Measurements from ENCODE around the gene RAB6A.
A peak's percentile ranks its signal among the peaks of the same experiment; 100 is the strongest.

Gene RAB6A

DNA sequence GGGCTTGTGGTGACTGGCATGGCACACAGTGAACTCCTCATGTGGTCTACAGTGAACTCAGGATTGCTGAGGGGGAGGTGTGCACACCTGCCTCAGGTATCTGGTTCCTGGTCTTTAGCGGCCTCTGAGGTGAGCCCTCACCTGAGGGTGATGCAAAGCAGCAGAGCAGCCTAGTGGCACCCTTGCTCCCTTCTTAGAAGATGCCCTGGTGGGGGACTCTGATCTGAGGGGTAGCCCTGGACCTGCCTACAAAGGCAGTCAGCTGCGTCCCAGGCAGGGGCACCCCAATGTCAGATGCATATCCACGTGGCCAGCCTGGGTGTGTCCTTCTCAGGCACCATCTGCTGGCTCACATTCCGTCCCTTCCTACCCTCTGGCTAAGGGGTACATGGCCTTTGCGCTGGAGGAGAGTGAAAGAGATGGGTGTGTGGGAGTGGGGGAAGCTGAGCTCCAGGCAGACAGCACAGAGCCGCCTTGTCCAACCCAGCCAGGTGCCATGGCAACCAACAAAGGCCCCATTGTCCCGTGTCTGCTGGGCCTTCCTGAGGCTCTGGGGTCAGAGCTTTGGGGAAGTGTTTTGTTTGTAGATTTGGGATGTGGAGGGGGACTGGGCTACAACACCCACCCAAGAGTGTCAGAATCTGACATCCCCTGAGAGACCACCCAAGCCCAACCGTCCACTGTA is 108.7 kb downstream of the RAB6A start:
- no peak for DNase-seq

DNA sequence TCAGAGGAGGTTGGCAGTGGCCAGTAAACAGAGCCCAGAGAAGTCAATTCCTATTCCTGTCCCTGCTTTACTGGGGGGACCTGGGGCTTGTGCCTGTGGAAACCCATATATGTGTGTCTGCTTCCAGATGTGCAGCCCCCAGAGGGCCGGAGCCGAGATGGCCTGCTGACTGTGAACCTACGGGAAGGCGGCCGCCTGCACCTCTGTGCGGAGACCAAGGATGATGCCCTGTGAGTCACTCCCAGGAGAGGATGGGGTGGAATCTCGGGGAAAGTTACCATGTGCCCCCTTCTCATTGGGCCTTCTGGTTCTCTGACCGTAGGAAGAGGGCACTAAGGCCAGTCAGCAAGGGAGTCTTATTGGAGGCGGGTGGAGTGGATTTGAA is 109.2 kb downstream of the RAB6A start:
- DNase-seq = no peak

DNA sequence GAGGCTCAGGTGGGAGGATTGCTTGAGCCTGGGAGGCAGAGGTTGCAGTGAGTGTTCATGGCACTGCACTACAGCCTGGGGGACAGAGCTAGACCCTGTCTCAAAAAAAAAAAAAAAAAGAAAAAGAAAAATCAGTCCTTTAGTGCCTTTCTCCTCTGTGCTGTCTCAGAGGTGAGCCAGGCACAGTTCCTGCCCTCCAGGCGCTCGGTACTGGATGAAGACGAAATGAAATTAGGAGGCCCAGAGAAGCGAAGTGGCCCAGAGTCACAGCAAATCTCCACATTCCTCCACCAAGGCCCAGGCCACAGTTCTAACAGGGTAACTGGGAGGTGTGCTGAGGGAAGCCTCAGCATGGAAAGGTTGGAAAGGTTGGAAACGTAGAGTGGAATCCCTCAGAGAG is 109.6 kb downstream of the RAB6A start:
- DNase-seq = no peak

DNA sequence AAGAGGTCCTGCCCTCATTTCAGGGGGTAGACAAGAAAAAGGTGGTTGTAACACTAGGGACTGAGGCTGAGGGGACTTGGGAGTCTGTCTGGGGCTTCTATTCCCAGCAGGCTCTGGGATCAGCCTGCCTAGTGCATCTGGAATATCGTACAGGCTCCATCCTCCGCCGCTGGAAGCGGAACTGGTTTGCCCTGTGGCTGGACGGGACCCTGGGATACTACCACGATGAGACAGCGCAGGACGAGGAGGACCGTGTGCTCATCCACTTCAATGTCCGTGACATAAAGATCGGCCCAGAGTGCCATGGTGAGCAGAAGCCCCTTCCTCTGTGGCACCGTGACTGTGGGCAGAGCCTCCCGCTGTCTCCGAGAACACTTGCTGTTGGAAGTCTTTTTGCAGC is 110.5 kb downstream of the RAB6A start:
- no peak for DNase-seq

DNA sequence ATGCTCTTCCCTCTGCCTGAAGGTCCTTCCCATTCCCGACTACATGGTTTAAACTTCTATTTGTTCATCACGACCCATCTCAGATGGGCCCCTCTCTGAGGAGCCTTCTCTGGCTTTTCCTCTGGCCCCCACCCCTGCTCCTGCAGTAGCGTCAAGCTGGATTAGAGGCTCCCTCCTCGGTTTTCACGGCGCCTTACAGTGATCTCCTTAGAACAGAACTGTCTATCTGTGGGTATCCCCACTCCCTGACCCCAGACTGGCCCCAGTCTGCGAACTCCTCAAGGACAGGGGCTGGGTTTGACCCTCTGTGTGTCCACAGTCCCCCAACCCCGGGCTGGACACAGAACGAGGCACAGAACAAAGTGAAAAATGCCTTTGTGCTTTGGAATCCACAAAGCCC is 111.7 kb downstream of the RAB6A start:
- DNase-seq = no peak

DNA sequence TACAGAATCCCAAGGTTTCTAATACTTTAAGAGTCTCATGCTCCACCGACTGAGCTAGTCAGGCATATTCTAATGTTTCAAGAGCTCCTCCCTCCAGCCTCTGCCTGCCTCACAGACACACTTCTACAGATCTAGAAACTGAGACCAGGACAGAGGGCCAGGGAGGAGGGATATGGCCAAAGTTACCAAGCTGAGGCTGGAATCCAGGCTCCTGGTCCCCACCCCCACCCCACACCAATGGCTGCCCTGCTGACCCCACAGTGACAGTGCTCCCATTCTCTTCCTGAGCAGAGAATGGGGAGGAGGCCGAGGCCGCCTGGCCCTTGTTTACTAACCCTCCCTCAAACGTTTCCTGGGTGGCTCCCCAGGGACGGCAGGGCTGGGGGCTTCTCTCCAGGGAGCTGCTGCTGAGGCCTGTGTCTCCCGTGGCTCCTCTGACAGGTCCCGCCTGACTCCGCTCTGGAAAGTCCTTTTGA is 112.3 kb downstream of the RAB6A start:
- no peak for DNase-seq

DNA sequence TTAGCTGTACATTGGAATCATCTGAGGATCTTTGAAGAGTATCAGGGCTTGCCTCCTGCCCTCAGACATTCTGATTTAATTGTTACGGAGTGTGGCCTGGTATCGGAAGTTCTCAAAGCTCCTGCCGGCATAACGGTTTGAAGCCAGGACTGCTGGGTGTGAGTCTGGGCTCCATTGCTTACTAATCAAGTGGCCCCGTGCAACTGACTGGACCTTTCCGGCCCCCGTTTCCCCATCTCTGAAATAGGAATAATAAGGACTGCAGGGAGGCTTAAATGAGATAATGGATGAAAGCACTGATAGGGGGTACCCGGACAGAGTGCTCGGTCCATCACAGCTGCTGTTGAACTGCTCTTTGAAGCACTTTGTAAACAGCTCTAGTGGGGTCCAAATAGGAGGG is 112.8 kb downstream of the RAB6A start:
- DNase-seq = no peak

DNA sequence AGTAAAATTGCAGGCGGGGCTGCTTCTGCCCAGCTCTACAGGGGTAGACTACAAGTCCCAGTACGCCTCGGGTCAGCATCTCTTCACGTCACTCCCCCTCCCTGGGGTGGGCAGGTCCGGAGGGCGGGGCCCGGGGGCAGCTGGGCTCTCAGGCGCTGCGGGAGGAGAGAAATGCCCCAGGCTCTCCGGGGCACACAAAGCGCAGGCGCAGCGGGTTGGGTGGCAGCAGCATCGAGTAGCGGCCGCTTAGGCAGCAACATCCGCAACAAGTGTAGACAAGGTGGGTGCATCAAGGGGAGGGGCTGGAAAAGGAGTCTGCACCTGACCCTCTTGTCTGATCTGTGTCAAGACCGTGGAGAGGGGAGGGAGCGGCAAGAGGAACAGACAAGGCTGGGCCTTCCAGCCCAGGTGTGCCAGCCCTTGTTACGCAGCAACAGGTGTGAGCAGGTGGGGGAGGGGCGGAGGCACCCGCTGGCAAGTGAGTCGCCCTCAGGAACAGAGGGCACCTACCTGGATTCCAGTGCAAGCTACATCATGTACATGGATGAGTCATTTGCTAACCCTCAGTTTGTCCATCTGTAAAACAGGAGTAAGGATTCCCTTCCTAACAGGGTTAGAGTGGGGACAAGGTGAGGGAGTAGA is 113.3 kb downstream of the RAB6A start:
- peak; percentile 91 for DNase-seq

DNA sequence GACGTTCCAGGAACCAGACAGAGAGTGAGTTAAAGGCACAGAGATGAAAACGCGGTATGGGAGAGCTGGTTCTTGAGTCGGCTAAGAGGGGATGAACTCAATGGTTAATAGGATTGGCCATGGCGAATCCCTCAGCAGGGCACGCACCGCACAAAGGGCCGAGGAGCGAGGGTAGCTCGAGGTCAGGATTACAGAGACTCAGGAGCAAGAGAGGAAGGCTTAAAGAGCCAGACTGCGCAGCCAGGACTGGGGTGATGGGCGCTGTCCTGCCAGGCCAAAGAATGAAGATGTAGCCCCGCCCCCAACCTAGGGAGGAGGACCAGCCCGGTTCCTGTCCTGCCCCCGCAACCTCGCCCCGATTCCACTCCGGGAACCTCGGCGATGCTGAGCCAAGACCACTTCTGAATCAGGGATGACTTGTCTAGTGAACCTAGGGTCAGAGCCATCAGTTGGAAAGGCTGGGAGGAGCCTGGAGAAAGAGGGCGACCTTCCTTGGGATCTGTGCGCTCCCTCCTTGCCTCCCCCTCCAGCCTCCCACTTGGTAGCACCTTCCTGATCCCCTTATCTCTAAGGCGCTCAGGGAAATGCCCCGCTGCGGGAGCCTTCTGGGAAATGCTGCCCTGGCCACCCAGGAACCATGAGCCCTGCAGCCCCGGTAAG is 114.8 kb downstream of the RAB6A start, which contains the start of gene PLEKHB1:
TSS of gene PLEKHB1 (plus strand) at position 610 of the 660 bp plus-strand sequence. CDS start at position 638, 28 bp downstream.
- DNase-seq = no peak

DNA sequence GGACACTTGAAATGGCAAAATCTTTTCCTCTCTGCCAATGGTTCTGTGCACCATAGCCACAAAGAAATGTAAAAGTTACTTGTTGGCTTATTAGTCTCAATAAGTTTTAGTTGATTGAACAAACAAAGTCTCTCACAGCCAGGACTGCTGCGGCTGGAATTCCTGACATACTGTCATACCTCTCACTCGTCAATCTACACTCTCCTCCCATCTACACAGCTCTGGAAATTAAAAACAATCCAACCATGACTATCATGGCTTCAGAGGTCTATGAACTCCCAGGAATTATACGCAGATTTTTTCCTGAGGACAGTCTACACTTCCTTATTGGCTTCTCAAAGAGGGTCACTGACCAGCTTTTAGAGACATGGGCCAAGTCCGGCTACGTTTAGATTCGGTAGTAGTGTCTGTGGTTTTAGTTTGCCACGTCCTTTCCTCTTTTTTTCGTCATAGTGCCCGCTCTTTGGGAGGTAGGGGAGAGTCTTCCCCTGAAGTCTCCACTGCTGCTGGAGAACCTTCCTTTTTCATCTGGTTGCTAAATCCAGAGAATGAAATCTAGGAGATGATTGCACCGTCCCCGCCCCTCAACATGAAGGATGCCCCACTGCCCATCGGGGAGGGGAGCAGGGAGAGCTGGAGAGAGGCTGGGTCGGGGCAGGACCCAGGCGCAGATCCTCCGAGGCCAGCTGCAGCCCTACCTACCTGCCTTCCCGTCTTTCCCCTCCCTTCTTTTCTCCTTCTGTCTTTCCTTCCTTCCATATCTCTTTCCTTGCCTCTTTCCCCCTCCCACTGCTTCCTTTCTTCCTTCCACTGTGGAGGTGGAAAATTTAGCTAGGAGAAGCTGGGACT is 115.5 kb downstream of the RAB6A start:
- no peak for DNase-seq

DNA sequence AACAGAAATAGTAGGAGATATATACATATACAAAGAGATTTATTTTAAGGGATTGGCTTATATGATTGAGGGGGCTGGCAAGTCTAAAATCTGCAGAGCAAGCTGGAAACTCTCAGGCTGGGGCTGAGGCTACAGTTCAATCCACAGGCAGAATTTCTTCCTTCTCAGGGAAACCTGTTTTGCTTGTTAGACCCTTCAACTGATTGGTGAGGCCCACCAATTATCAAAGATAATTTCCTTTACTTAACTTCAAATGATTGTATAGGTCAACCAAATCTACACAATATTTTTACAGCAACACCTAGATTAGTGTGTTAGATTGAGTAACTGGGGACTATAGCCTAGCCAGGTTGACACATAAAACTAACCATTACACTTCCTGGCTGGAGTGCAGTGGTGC is 119.2 kb downstream of the RAB6A start:
- DNase-seq = no peak

DNA sequence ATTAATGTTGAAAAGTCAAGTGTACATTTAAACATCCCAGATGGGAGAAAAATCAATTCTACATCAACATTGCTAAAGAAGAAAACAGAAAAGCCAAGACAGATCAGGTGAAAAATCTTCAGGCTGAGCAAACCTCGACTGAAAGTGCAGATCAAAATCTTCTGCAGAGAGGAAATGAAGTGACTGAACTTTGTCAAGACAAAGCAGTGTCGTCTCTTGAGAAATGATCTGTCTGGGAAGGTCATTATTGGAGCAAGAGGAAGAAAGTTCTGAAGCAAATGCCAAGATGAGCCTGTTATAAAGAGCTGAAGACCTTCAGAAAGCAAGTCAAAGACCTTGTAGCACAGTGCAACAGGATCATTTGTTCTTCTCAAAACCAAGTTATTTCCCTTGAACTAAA is 120.3 kb downstream of the RAB6A start:
- DNase-seq = no peak

DNA sequence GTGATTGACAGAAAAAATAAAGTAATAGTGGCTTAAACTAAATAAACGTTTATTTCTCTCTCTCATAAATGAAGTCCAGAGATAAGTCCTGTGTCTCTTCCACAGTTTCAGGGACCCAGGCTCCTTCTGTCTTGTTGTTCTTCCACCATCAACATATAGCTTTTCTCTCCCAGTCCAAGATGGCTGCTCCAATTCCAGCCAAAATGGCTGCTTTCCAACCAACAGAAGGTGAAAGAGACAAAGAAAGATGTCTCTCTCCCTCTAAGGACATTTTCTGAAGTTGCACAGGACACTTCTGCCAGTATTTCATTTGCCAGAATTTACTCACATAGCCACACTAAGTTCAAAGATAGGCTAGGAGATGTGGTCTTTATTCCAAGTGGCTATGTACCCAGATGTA is 123.9 kb downstream of the RAB6A start:
- DNase-seq = no peak

DNA sequence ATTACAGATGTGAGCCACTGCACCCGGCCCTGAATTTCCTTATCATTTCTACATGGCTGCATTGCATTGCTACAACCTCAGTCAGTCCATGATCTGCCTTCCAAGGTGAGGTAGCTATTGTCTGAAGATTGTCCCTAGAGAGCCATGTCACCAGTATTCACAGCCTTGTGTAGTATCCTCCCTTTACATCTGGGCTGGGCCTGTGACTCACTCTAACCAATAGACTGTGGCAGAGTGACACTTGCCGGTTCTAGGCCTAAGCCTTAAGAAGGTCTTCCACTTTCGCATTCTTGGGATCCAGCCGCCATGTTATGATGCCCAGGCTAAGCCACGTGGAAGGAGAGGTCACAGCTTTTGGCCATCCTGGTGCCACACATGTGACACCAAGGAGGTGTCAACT is 124.6 kb downstream of the RAB6A start:
- no peak for DNase-seq

DNA sequence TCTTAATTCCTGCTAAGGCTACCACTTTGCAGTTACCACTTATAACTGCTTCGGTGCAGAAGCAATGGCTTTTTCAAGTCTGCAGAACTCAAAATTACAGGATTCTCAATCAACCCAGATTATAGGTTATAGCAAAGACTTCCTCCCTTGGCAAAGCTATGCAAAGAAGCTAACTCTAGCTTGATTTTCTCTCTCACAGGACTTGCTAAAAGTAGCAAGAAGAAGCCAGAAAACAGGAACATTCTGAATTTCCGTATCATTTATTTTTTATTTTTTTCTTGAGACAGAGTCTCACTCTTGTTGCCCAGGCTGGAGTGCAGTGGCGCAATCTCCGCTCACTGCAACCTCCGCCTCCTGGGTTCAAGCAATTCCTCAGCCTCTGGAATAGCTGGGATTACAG is 125.2 kb downstream of the RAB6A start:
- no peak for DNase-seq

DNA sequence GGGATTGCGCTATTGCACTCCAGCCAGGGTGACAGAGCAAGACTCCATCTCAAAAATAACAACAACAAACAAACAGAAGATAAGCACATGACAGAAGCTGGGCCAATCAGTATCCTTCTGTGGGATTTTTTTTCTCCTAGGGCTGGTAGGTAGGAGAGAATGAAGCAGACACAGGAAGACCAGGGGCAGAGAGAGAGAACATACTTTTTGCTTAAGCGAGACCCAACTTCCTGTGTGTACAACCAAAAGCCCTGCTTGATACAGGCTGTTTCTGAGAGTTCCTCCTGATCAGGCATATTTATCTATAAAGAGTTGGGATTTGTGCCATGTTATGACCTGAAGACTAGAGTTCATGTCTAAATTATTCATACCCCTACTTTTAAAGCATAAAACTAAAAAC is 126.9 kb downstream of the RAB6A start:
- DNase-seq = no peak

DNA sequence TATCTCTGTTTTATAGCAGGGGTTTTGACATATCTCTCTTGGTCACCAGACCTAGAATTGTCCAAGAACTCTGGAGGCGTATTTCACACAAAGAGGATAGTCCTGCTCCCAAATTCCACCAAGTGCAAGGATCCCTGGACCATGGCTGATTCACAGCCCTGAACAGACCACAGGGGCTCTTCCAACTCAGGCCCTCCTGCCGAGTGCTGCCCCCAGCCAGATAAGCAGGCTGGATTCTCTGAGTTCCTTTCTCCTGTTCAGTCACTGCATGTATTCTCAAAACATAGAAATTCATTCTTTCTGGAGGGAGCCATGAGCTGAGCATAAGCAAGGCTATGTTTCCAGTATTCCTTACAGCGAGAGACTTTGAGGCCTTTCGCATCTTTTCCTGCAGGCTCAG is 127.9 kb downstream of the RAB6A start:
- no peak for DNase-seq

DNA sequence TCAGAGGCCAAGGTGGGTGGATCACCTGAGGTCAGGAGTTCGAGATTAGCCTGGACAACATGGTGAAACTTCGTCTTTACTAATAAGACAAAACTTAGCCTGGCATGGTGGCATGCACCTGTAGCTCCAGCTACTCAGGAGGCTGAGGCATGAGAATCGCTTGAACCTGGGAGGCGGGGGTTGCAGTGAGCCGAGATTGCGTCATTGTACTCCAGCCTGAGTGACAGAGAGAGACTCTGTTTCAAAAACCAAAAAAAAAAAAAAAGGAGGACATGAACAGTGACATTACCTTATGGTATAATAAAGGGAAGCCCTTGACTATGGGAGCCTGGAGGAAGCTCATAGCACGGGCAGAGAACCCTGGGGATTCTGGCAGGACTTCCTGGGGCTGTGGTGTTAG is 131.0 kb downstream of the RAB6A start:
- DNase-seq = no peak

DNA sequence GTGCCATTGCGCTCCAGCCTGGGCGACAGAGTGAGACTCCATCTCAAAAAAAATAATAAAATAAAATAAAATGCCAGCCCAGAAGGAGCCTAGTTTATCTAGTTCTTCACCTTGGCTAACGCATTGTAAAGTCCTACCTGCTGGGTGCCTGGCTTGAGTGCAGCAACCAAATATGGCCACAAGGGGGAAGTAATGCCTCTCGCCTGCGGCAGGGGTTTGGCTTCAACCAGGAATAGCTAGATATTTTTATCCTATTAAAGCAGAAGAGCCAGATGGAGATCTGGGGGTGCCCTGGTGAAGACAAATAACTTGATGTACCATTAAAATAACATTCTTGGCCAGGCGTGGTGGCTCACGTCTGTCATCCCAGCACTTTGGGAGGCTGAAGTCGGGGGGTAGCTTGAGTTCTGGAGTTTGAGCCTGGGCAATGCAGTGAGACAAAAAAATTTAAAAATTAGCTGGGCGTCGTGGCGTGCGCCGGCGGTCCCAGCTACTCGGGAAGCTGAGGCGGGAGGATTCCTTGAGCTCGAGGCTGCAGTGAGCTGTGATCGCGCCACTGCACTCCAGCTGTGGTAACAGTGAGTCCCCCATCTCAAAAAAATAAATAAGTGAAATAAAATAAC is 135.1 kb downstream of the RAB6A start:
- peak; percentile 76 for DNase-seq
